ENCODE measurements around the gene IL5RA. TPM values are rescaled to one million over a fixed set of nuclear protein-coding genes. Genes with fewer than 3 reads are reported as not detected.

The IL5RA gene
- total RNA-seq, 1 experiment from 2014 or later = not detected

- no TSS peak for BruUV-seq (replicated peaks)
- ChIA-PET CTCF (no interaction called here), POLR2A (no interaction called here)
- TF ChIP-seq CTCF (IDR thresholded peaks at IDR 0.05) (no peak), TCF7L2 (IDR thresholded peaks at IDR 0.05; ENCODE audit: low read depth, low read length) (no peak), SIN3A (IDR thresholded peaks at IDR 0.05; ENCODE audit: borderline replicate concordance, insufficient read depth, low read depth, low read length) (no peak), POLR2AphosphoS5 (IDR thresholded peaks at IDR 0.05; ENCODE audit: low read depth, low read length) (no peak), REST (IDR thresholded peaks at IDR 0.05; ENCODE audit: insufficient read depth in 1 of 2, low read depth in 2 of 2, low read length in 1 of 2) (no peak)
- DNase-seq (ENCODE audit: low read depth, low spot score) (no peak), ATAC-seq (no peak)
- no peak overlapping the region for H3K4me3 ChIP-seq (ENCODE audit: low read depth in 2 of 2, low read length in 2 of 2)
- intact Hi-C loops (cut with micrococcal nuclease; ENCODE audit: unreplicated experiment) (no loop called here), in situ Hi-C loops (cut with HindIII; ENCODE audit: low pct_unique_long_range_greater_than_20kb, low sequenced_read_pairs) (no loop called here)
- no peaks in the 10 kb centered on the region for H3K9me3 ChIP-seq (ENCODE audit: control insufficient read depth, insufficient read depth, low read depth, low read length)
- H3K36me3 ChIP-seq (ENCODE audit: control insufficient read depth, insufficient read depth, low read length) = peaks cover 11% of the 10 kb centered on the region
- H3K27me3 ChIP-seq (ENCODE audit: control insufficient read depth, insufficient read depth, low read length) = no peaks in the 10 kb centered on the region
- H3K4me1 ChIP-seq (ENCODE audit: control insufficient read depth, insufficient read depth, low read length) = no peaks in the 10 kb centered on the region
- no peak overlapping the region for H3K27ac ChIP-seq (ENCODE audit: low read length)
Measured at GRCh38 chr3:3134750-3135448, 24.7 kb upstream of the IL5RA start.

GRCh38 chr3:3133500-3133899 is 23.3 kb upstream of the IL5RA start:
- TF ChIP-seq SIN3A (IDR thresholded peaks at IDR 0.05; ENCODE audit: borderline replicate concordance, insufficient read depth, low read depth, low read length) = no peak
- TF ChIP-seq CTCF (IDR thresholded peaks at IDR 0.05) = no peak
- no peak for TF ChIP-seq TCF7L2 (IDR thresholded peaks at IDR 0.05; ENCODE audit: low read depth, low read length)
- no peak for TF ChIP-seq POLR2AphosphoS5 (IDR thresholded peaks at IDR 0.05; ENCODE audit: low read depth, low read length)
- TF ChIP-seq REST (IDR thresholded peaks at IDR 0.05; ENCODE audit: insufficient read depth in 1 of 2, low read depth in 2 of 2, low read length in 1 of 2) = no peak

More at GRCh38 chr3:3133500-3133899, 23.3 kb upstream of the IL5RA start:
- in situ Hi-C loops (cut with HindIII; ENCODE audit: low pct_unique_long_range_greater_than_20kb, low sequenced_read_pairs) = no loop called here
- Histone ChIP-seq H3K4me1 (ENCODE audit: control insufficient read depth, insufficient read depth, low read length) (no peaks in the 10 kb centered on the region), H3K27ac (ENCODE audit: low read length) (no peak overlapping the region), H3K9me3 (ENCODE audit: control insufficient read depth, insufficient read depth, low read depth, low read length) (no peaks in the 10 kb centered on the region), H3K36me3 (ENCODE audit: control insufficient read depth, insufficient read depth, low read length) (peaks cover 16% of the 10 kb centered on the region), H3K27me3 (ENCODE audit: control insufficient read depth, insufficient read depth, low read length) (no peaks in the 10 kb centered on the region), H3K4me3 (ENCODE audit: low read depth in 2 of 2, low read length in 2 of 2) (no peak overlapping the region)
- no TSS peak for BruUV-seq (replicated peaks)
- ATAC-seq = no peak
- POLR2A ChIA-PET = no interaction called here
- intact Hi-C loops (cut with micrococcal nuclease; ENCODE audit: unreplicated experiment) = no loop called here
- DNase-seq (ENCODE audit: low read depth, low spot score) = no peak
- CTCF ChIA-PET = no interaction called here

Data from Panc1 (cell line).